Kidney (tissue), 22 donors: ENCODE data around the gene PXN. TPM values are rescaled to one million over a fixed set of nuclear protein-coding genes. Genes with fewer than 3 reads are reported as not detected.

Source experiments
- DNase-seq, 5 donors: peaks; one replicate each; pipeline ENCODE4 v3.0.0-alpha.2; 2013 to 2020
- FAIRE-seq: peaks from 2 replicates; lab custom pipeline; 2012; peaks lifted over from hg19 to GRCh38; lab: Jason Lieb, UNC
- H3K27ac ChIP-seq, 2 donors: one replicate each; pipeline ENCODE4 v1.7.0; 2013; ENCODE audit warnings: low read depth in 2 of 2, low read length in 2 of 2, inconsistent platforms in 1 of 2
- H3K27me3 ChIP-seq: one replicate; pipeline ENCODE4 v1.7.1; 2013; ENCODE audit warnings: low read length, inconsistent platforms; ENCODE audit not compliant: control insufficient read depth, insufficient read depth
- H3K36me3 ChIP-seq, 3 donors: one replicate each; pipeline versions ENCODE4 v1.7.0 to v1.7.1; 2013; ENCODE audit warnings: low read length in 3 of 3, control low read depth in 1 of 3, inconsistent platforms in 1 of 3; ENCODE audit not compliant: insufficient read depth in 3 of 3, control insufficient read depth in 2 of 3
- H3K4me1 ChIP-seq, 3 donors: one replicate each; pipeline versions ENCODE4 v1.7.0 to v1.7.1; 2013; ENCODE audit warnings: low read length in 3 of 3, inconsistent platforms in 1 of 3, low read depth in 1 of 3; ENCODE audit not compliant: control insufficient read depth in 2 of 3, insufficient read depth in 2 of 3
- H3K4me3 ChIP-seq, 3 donors: one replicate each; pipeline versions ENCODE4 v1.7.0 to v1.8.1; 2013; ENCODE audit warnings: low read length in 3 of 3, control low read depth in 1 of 3, inconsistent platforms in 1 of 3
- H3K9ac ChIP-seq, 3 donors: one replicate each; pipeline versions ENCODE4 v1.7.0 to v1.7.1; 2013; ENCODE audit warnings: low read length in 3 of 3, control low read depth in 1 of 3, inconsistent platforms in 1 of 3
- H3K9me3 ChIP-seq, 3 donors: one replicate each; pipeline versions ENCODE4 v1.7.0 to v1.7.1; 2013; ENCODE audit warnings: low read length in 3 of 3, control low read depth in 1 of 3, inconsistent platforms in 1 of 3; ENCODE audit not compliant: control insufficient read depth in 2 of 3, insufficient read depth in 1 of 3
- CTCF ChIP-seq: IDR thresholded peaks from 3 replicates; pipeline ENCODE4 v1.5.1; 2012; ENCODE audit warnings: mild to moderate bottlenecking, moderate library complexity, borderline replicate concordance; ENCODE audit not compliant: insufficient read depth; ENCODE audit errors: extremely low read depth
- intact Hi-C: fragments of 100-400 bp; cut with DNase I; formaldehyde crosslinking; loops from one replicate; pipeline ENCODE4 v1.11.1; 2022
- long read RNA-seq, 10 donors: library from polyadenylated mRNA in 1 of 10; unstranded in 1 of 10; transcript quantifications; one replicate each; pipeline ENCODE4 v2.0.0 and lab custom pipeline, GENCODE V29; 2021 to 2026
- polyA plus RNA-seq: library from polyadenylated mRNA; stranded (reverse); fragments of 350-450 nt; fragmentation: Illumina TruSeq; extraction: RNeasy Lipid Tissue Mini Kit (QIAGEN cat#74804); gene quantifications from one replicate; pipeline ENCODE4 v1.2.3, GENCODE V29; 2014; ENCODE audit warnings: low read depth, low replicate concordance; ENCODE audit not compliant: insufficient read depth
- total RNA-seq: library from RNA; stranded (reverse); fragmentation: NEBNext Ultra II Directional; extraction: Animal tissue kit (Norgen Biotek cat#: 25700); gene quantifications from one replicate; pipeline ENCODE4 v1.2.1, GENCODE V29; 2021
- donor health status: control.
- donor health status: control.
- donor health status: control.
- donor health status: control.
- donor health status: control.
- donor health status: DM: yes; HTN: yes; CAD: no.
- donor health status: Normal renal cell carcinoma (clear cell type).

The PXN gene
- 133 TPM for total RNA-seq
- 57.1 TPM for polyA plus RNA-seq
- long read RNA-seq, donor 1, transcript PXN-204 (11 exons, 3,683 nt): major isoform, 13 of 33 reads
- long read RNA-seq, donor 1, partial matches to known transcripts: 19 of 33 reads
- long read RNA-seq, donor 1, other reads (novel, unspliced or antisense): 0 of 33 reads
- long read RNA-seq, donor 2, transcript PXN-204 (11 exons, 3,683 nt): major isoform, 10 of 21 reads
- long read RNA-seq, donor 2, partial matches to known transcripts: 7 of 21 reads
- long read RNA-seq, donor 2, other reads (novel, unspliced or antisense): 0 of 21 reads
- long read RNA-seq, donor 3, transcript PXN-201 (12 exons, 3,785 nt): minor isoform, 5 of 25 reads
- long read RNA-seq, donor 3, transcript PXN-204 (11 exons, 3,683 nt): major isoform, 12 of 25 reads
- long read RNA-seq, donor 3, partial matches to known transcripts: 7 of 25 reads
- long read RNA-seq, donor 3, other reads (novel, unspliced or antisense): 0 of 25 reads
- long read RNA-seq, donor 4, transcript PXN-204 (11 exons, 3,683 nt): major isoform, 13 of 38 reads
- long read RNA-seq, donor 4, partial matches to known transcripts: 23 of 38 reads
- long read RNA-seq, donor 4, other reads (novel, unspliced or antisense): 0 of 38 reads
- long read RNA-seq, donor 5, partial matches to known transcripts: 0 of 2 reads
- long read RNA-seq, donor 5, other reads (novel, unspliced or antisense): 0 of 2 reads
- long read RNA-seq, donor 6: 0 reads
- long read RNA-seq, donor 7, partial matches to known transcripts: 7 of 135 reads
- long read RNA-seq, donor 7, other reads (novel, unspliced or antisense): 124 of 135 reads
- long read RNA-seq, donor 8, transcript PXN-204 (11 exons, 3,683 nt): major isoform, 6 of 13 reads
- long read RNA-seq, donor 8, partial matches to known transcripts: 6 of 13 reads
- long read RNA-seq, donor 8, other reads (novel, unspliced or antisense): 0 of 13 reads
- long read RNA-seq, donor 9, transcript PXN-204 (11 exons, 3,683 nt): major isoform, 7 of 14 reads
- long read RNA-seq, donor 9, partial matches to known transcripts: 6 of 14 reads
- long read RNA-seq, donor 9, other reads (novel, unspliced or antisense): 0 of 14 reads
- long read RNA-seq, donor 10, transcript PXN-204 (11 exons, 3,683 nt): major isoform, 6 of 10 reads
- long read RNA-seq, donor 10, partial matches to known transcripts: 0 of 10 reads
- long read RNA-seq, donor 10, other reads (novel, unspliced or antisense): 0 of 10 reads

GRCh38 chr12:120265473-120266179, at the start of gene PXN:
Gene PXN (minus strand): TSS chr12:120265730. CDS start chr12:120265629, 101 bp downstream.
- Histone ChIP-seq H3K27ac (peak within 1 kb of the TSS; percentile 92 to 96), H3K4me3 (peak within 1 kb of the TSS; percentile 56 to 85 (median 80)), H3K9me3 (no peaks in the 10 kb centered on the region), H3K27me3 (no peaks in the 10 kb centered on the region), H3K9ac (peak within 1 kb of the TSS; percentile 9 to 93 (median 90)), H3K4me1 (peaks cover 7 to 37% (median 36%) of the 10 kb centered on the region in 3 donors), H3K36me3 (no peaks in the 10 kb centered on the region)
- peak; percentile 93 for TF ChIP-seq CTCF
- intact Hi-C loops: no loop called here
- FAIRE-seq: no peak
- peak; percentile 86 to 96 (median 89) for DNase-seq

- Histone ChIP-seq H3K4me3 (no peak overlapping the region), H3K4me1 (peaks cover 3% of the 10 kb centered on the region in 3 donors), H3K36me3 (no peaks in the 10 kb centered on the region), H3K27me3 (no peaks in the 10 kb centered on the region), H3K9me3 (no peaks in the 10 kb centered on the region), H3K9ac (no peak overlapping the region), H3K27ac (no peak overlapping the region)
- intact Hi-C loops: no loop called here
- peak in 1 of 5 donors; percentile 0 for DNase-seq
- TF ChIP-seq CTCF: no peak
- FAIRE-seq: no peak
These were observed 48.7 kb upstream of the PXN start for GRCh38 chr12:120314220-120314619.

GRCh38 chr12:120301962-120302815, 36.7 kb upstream of the PXN start, which contains the start of gene SIRT4:
Gene SIRT4 (plus strand): TSS chr12:120302321. CDS start chr12:120303562, 1,241 bp downstream.
- FAIRE-seq: peak; percentile 88
- peak within 1 kb of the TSS; percentile 65 to 82 (median 69) for H3K9ac ChIP-seq
- DNase-seq: peak; percentile 91 to 99 (median 93)
- intact Hi-C loops: no loop called here
- H3K9me3 ChIP-seq: no peaks in the 10 kb centered on the region
- peak; percentile 63 for TF ChIP-seq CTCF
- H3K4me3 ChIP-seq: peak within 1 kb of the TSS; percentile 84 to 100 (median 89)
- H3K4me1 ChIP-seq: no peaks in the 10 kb centered on the region
- H3K36me3 ChIP-seq: no peaks in the 10 kb centered on the region
- no peaks in the 10 kb centered on the region for H3K27me3 ChIP-seq
- H3K27ac ChIP-seq: peak within 1 kb of the TSS; percentile 53 to 85
